HG03280 (cell line): ENCODE measurements around the gene ZNF236.
"Not testable (repeated sequence)": the region's sequence is repeated elsewhere in the genome, so short reads cannot be mapped to it uniquely, and the experiment has no call there.

Source experiments
- ATAC-seq: cut with Tn5 transposase; IDR thresholded peaks from one replicate; pipeline ENCODE4 v1.9.1; 2021; ENCODE audit warnings: mild to moderate bottlenecking, moderate library complexity; ENCODE audit not compliant: unreplicated experiment

The ZNF236 gene

DNA sequence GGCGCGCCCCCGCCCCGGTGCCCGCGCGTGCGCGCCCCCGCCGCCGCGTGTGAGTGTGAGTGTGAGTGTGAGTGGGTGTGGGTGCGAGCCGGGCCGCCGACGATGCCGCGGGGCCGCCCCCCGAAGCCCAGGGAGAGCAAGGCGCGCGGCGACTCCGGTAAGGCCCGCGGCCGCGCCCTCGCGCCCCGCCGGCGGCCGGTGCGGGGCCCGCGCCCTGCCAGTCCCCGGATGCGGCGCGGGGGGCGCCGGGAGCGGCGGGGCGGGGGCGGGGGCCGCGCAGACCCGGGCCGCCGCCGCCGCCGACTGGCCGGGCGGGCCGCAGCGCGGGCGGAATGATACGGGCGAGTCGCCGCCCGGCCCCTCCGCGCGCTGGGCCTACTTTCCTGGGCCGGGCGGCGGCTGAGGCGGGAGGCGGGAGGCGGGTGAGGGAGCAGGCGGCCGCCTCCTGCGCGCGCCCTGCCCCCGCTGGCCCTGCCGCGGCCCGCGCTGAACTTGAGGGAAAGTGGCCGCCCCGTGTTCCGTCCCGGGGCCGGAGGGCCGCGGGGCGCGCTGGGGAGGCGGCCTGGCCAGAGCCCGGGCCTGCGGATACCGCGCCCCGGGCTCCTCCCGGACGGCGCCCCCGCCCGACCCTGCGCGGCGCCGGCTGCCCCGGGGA lies at the start of gene ZNF236:
ZNF236 (plus strand) TSS at position 52 of the 655 bp plus-strand sequence; CDS start at position 103, 51 bp downstream.
- peak; percentile 48 for ATAC-seq

DNA sequence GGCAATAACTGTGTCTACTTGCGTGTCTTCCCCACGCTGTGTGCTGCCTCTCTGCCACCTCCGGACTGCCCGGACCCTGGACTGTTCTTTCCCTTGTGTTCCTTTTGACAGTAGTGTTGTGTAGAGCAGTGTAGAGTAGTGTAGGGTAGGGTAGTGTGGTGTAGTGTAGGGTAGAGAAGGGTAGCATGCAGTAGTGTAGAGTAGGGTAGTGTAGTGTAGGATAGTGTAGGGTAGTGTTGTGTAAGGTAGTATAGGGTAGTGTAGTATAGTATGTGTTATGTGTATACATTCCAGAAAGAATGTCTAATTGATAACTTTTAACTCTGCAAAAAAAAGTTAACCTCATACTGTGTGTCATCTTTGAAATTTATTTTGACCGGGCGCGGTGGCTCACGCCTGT lies 49.7 kb upstream of the ZNF236 start:
- ATAC-seq, result no peak

DNA sequence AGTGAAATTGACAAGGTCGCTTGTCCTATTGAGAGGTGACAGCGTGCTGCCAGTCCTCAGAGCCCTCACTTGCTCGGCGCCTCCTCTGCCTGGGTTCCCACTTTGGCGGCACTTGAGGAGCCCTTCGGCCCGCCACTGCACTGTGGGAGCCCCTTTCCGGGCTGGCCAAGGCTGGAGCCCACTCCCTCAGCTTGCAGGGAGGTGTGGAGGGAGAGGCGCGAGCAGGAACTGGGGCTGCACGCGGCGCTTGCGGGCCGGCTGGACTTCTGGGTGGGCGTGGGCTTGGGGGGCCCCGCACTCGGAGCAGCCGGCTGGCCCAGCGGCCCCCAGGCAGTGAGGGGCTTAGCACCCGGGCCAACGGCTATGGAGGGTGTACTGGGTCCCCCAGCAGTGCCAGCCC lies 45.3 kb upstream of the ZNF236 start:
- not testable (repeated sequence) for ATAC-seq

- ATAC-seq, result no peak
Measured at GRCh38 chr18:76783786-76784484, 38.4 kb upstream of the ZNF236 start.

GRCh38 chr18:76785872-76786271 lies 36.5 kb upstream of the ZNF236 start:
- no peak for ATAC-seq

DNA sequence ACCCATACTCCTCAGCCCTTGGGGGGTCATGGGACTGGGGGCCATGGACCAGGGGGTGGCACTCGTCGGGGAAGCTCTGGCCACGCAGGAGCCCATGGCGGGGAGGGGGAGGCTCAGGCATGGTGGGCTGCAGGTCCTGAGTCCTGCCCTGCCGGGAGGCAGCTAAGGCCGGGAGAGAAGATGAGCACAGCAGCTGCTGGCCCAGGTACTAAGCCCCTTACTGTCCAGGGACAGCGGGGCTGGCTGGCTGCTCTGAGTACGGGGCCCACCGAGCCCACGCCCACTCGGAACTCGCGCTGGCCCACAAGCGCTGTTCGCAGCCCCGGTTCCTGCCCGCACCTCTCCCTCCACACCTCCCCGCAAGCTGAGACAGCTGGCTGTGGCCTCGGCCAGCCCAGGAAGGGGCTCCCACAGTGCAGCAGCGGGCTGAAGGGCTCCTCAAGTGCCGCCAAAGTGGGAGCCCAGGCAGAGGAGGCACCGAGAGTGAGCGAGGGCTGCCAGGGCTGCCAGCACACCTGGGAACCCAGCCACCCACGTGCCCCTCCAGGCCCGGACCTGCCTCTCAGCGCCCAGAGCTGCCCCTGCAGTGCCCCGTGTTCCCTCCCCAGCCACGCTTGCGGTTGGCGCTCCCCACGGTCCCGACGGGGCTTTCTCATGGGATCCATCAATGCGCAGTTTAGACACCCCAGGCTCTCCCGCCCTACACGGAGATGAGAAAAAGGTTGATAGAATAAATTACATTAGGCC lies 33.6 kb upstream of the ZNF236 start:
- ATAC-seq, result no peak

DNA sequence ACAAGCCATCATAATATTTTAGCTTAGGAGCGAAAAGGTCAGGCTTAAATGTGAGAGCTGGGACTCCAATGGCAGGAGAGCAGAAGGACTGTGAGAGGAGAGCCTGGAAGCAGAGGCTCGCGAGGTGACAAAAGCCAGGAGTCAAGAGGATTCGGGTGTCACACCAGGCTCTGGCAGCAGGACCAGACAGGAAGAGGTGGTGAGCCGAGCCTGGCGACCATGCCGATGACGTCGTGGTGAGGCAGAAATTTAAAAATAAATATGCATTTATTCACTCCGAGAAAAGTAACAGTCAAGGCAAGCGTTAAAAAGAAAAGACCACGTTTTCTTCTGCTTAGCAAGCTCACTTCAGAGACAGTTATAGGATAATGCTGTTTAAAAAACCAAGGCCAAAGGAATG lies 31.3 kb upstream of the ZNF236 start:
- ATAC-seq, result no peak

DNA sequence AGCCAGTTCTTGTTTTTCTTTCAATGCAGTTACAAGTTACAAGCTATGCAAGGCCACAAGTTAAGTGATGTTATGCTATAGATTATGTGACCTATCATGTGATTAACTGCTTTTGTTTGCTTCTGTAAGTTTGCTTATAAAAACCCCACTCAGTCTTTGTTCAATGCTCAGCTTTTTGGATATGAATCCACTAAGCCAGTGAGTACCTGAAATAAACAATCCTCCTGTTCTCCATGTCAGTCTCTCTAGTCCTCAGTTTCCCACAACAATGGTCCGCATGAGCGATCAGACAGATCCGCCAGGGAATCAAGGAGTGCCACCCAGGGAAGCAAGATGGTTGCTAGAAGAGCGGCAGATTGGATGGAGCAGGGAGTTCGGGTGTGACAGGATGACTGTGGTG lies 30.7 kb upstream of the ZNF236 start:
- ATAC-seq, result no peak

- ATAC-seq, result no peak
Measured at GRCh38 chr18:76794326-76794725, 28.0 kb upstream of the ZNF236 start.

DNA sequence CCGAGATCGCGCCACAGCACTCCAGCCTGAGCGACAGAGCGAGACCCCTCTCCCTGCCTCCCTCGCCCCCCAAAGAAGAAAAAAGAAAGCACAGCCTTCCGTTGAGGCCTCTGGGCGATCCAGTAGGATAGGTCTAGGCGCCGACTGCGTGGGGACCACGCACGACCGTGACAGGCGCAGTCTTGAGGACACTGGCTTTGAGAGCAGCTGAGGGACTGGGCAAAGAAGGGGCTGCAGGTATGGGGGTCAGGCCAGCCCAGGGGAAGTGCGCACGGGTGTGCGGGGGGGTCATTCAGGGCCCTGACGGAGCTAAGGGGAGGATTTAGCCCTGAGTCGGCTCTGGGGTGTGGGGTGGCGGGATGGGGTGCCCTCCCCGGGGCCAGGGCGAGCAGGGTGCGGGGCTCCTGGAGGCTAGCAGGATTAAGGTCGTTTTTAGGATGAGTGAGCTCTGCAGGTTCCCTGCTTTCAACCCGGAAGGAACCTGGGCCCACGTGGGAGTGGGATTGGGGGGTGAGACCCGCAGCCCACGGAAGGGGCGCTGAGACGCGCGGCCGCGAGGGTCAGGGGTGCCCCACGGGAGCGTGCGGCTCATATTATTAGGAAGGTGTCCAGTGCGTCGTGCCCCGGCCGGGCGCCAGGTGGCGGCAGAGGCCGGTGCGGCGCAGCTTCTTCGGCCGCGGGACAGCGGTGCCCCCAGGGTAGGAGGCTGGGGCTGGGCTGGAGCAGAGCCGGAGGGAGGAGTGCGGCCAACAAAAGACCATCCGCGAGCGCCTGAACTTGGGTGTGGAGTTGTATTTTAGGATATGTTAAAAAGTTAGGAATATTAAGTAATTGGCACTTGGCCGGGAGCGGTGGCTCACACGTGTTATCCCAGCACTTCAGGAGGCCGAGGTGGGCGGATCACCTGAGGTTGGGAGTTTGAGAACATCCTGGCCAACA lies 20.5 kb upstream of the ZNF236 start:
- ATAC-seq, result peak; percentile 96

DNA sequence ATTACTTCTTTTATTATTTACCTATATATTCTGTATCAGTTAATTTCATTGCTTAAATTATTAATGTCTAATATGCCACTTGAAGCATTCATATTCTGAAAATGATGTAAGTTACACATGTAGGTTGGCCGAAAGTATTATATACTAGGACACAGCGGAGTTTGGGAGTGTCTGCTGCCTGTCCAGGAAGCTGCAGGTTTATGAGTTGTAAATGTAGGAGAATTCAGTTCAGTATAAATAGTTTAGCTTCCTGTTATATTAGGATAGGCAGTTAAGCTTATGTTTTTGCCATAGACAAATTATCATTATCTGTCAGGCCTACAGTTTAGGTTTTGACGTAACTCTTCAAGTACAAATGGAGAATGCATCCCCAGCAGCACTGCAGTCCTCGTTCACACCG lies 18.9 kb upstream of the ZNF236 start:
- no peak for ATAC-seq

- peak; percentile 49 for ATAC-seq
Measured at GRCh38 chr18:76803814-76804213, 18.5 kb upstream of the ZNF236 start.

DNA sequence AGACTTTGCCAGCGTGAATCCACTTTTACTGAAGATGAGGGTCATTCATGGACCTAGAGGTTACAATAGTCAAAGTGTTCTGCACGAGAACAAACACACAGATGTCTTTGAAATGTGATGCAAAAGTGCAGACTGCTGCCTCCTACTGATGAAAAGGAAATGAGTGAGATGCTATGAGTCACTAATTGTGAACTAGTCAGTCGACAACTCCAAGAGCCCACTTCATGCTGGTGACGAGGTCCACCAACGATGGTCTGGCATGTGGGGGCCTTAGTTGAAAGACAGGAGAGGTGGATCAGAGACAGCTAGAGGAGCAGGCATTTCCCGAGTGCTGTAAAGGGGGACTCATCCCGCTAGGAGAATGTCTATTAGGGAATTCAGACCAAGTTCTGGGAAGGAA lies 17.1 kb upstream of the ZNF236 start:
- no peak for ATAC-seq

DNA sequence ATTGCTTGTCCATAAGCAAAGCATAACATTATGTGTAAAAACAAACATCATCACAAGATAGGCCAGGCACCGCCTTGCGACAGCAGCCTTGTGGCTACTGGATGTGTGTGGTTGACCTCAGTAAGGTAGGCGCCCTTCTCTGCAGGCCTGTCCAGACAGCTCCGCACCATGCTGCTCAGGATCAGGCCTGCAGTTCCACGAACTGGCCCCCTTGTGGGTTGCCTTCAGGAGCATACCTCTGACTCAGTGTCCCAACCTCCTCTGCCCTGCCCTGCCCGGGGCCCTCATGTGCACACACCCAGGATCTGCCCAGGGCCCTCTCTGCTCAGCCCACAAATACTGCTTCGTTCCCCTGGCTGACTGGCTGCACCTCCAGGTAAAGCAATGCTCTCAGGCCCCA lies 16.1 kb upstream of the ZNF236 start:
- ATAC-seq, result no peak

- ATAC-seq, result no peak
Measured at GRCh38 chr18:76808561-76808960, 13.8 kb upstream of the ZNF236 start.

GRCh38 chr18:76811530-76811929 lies 10.8 kb upstream of the ZNF236 start:
- ATAC-seq, result not testable (repeated sequence)

GRCh38 chr18:76814256-76814655 lies 8.1 kb upstream of the ZNF236 start:
- ATAC-seq, result no peak

DNA sequence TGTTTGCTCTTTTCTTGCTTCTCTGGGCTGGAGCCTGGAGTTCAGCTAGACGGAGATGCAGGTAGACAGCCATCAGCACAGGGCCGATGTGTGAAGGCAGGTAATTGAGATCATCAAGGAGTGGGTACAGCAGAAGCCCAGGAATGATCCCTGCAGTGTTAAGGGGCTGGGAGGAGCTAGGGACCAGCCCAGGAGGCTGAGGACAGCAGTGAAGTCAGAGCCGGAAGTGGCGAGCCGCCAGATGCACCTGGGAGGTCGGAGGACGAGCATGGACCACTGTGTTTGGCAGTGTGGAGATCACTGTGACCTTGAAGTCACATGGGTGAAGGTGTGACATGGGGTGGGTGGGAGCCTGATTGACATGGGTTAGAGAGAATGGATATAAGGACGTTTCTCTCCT lies 6.2 kb upstream of the ZNF236 start:
- ATAC-seq, result no peak

GRCh38 chr18:76817888-76818611 lies 4.3 kb upstream of the ZNF236 start:
- ATAC-seq, result no peak
